Tibial nerve (tissue), 4 donors: ENCODE results near the gene HS2ST1. TPM values are rescaled to one million over a fixed set of nuclear protein-coding genes. Genes with fewer than 3 reads are reported as not detected.

ENCODE experiments used
- DNase-seq, 2 donors: peaks; one replicate each; pipeline ENCODE4 v3.0.0-alpha.2; 2019; ENCODE audit warnings: low spot score in 2 of 2
- H3K27ac ChIP-seq, 4 donors: fragments of 200-600 bp; sonication (generic) in 3 of 4; one replicate each; pipeline ENCODE4 v1.5.1; 2017 to 2019; ENCODE audit warnings: mild to moderate bottlenecking in 1 of 4
- H3K27me3 ChIP-seq, 2 donors: fragments of 200-600 bp; sonication (generic) in 1 of 2; one replicate each; pipeline versions ENCODE4 v1.5.1 to v1.6.0; 2017 to 2019
- H3K36me3 ChIP-seq, 3 donors: fragments of 200-600 bp; sonication (generic); one replicate each; pipeline ENCODE4 v1.5.1; 2018 to 2019
- H3K4me1 ChIP-seq, 4 donors: fragments of 200-600 bp; sonication (generic) in 3 of 4; one replicate each; pipeline ENCODE4 v1.5.1; 2017 to 2019
- H3K4me3 ChIP-seq, 4 donors: fragments of 200-600 bp; sonication (generic) in 3 of 4; one replicate each; pipeline ENCODE4 v1.5.1; 2017 to 2019; ENCODE audit warnings: mild to moderate bottlenecking in 1 of 4, moderate library complexity in 1 of 4
- H3K9me3 ChIP-seq, 4 donors: fragments of 200-600 bp; sonication (generic) in 3 of 4; one replicate each; pipeline ENCODE4 v1.5.1; 2017 to 2019
- EP300 ChIP-seq, 2 donors: sonication (generic); formaldehyde crosslinking; IDR thresholded peaks; one replicate each; pipeline ENCODE4 v1.6.1; 2017; ENCODE audit warnings: antibody characterized with exemption in 2 of 2, mild to moderate bottlenecking in 1 of 2
- POLR2A ChIP-seq, 2 donors: fragments of 450-650 bp; IDR thresholded peaks; one replicate each; pipeline ENCODE4 v1.6.1; 2017; ENCODE audit warnings: antibody characterized with exemption in 2 of 2, mild to moderate bottlenecking in 2 of 2, moderate library complexity in 2 of 2
- WGBS, 2 donors: methylation state at CpG; one replicate each; pipeline ENCODE4 v1.1.5; 2018; 5-methylcytosine and 5-hydroxymethylcytosine counted together
- total RNA-seq, 4 donors: library from RNA; depleted of rRNA; stranded (reverse); fragments of >200 nt; gene quantifications; one replicate each; pipeline ENCODE4 v1.1.0, GENCODE V29; 2016
- TF ChIP-seq, protein P1 (sequence below), 5 experiments: fragments of 200-600 bp in 3 of 5; fragments of 450-650 bp in 2 of 5; sonication (generic) in 3 of 5; IDR thresholded peaks; one replicate each; pipeline ENCODE4 v1.5.1; 2016 to 2019; ENCODE audit warnings: antibody characterized with exemption in 5 of 5, mild to moderate bottlenecking in 3 of 5, moderate library complexity in 2 of 5

The HS2ST1 gene
- total RNA-seq, 4 donors from 2014 or later = 10.3 to 12.9 (median 11.2) TPM

- Histone ChIP-seq H3K36me3 (no peaks in the 10 kb centered on the region), H3K4me1 (peaks cover 0 to 2% (median 0%) of the 10 kb centered on the region in 4 donors), H3K4me3 (no peak overlapping the region), H3K27me3 (no peaks in the 10 kb centered on the region), H3K9me3 (no peaks in the 10 kb centered on the region), H3K27ac (no peak overlapping the region)
- WGBS, 2 donors = 96 to 98% methylated on average over 3 of the region's 3 CpGs
- TF ChIP-seq EP300 (IDR thresholded peaks at IDR 0.05) = no peak
- no peak for TF ChIP-seq POLR2A (IDR thresholded peaks at IDR 0.05)
- TF ChIP-seq, protein P1, sequence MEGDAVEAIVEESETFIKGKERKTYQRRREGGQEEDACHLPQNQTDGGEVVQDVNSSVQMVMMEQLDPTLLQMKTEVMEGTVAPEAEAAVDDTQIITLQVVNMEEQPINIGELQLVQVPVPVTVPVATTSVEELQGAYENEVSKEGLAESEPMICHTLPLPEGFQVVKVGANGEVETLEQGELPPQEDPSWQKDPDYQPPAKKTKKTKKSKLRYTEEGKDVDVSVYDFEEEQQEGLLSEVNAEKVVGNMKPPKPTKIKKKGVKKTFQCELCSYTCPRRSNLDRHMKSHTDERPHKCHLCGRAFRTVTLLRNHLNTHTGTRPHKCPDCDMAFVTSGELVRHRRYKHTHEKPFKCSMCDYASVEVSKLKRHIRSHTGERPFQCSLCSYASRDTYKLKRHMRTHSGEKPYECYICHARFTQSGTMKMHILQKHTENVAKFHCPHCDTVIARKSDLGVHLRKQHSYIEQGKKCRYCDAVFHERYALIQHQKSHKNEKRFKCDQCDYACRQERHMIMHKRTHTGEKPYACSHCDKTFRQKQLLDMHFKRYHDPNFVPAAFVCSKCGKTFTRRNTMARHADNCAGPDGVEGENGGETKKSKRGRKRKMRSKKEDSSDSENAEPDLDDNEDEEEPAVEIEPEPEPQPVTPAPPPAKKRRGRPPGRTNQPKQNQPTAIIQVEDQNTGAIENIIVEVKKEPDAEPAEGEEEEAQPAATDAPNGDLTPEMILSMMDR (IDR thresholded peaks at IDR 0.05) = no peak
- no peak for DNase-seq
Observed at GRCh38 chr1:86933051-86933450, 18.6 kb downstream of the HS2ST1 start.

DNA sequence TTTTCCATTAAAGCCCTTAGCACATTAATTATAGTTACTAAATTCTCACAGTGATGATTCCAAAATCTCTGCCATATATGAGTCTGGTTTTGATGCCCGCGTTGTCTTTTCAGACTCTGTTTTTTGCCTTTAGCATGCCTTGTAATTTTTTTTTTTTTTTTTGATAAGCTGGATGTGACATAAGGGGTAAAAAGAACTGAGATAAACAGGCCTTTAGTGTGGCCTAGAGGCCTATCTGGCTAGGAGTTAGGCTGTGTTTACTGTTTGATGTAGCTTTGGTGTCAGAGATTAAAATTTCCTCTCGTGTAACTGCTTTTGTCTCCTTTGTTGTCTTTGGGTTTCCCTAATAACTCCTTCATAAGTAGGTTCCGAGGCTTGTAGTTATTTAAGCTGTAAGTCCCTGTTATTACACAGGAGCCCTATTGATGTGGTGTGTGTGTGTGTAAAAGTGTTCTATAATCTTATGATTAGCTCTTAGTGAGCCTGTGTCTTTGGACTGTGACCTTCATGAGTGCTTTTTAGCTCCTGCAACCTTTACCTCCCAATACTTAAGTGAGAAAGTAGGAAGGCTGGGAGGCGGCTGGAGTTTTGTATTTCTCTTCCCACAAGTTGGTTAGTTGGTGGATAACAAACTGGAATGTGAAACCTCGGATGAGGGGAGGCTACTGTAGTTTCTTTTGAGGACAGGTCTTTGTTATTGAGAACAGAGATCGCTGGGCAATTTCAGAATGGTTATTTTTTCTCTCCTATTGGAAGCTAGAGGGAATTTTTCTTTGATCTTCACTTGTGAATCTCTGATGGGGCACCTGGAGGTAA, 19.3 kb downstream of the HS2ST1 start:
- peaks cover 0 to 5% (median 0%) of the 10 kb centered on the region in 4 donors for H3K4me1 ChIP-seq
- H3K36me3 ChIP-seq = no peaks in the 10 kb centered on the region
- no peaks in the 10 kb centered on the region for H3K27me3 ChIP-seq
- DNase-seq = no peak
- H3K27ac ChIP-seq = no peak overlapping the region
- no peaks in the 10 kb centered on the region for H3K9me3 ChIP-seq
- 70 to 78% methylated on average over 7 of the region's 7 CpGs for WGBS, 2 donors
- H3K4me3 ChIP-seq = no peak overlapping the region
- TF ChIP-seq, protein P1 (IDR thresholded peaks at IDR 0.05) = no peak
- TF ChIP-seq POLR2A (IDR thresholded peaks at IDR 0.05) (no peak), EP300 (IDR thresholded peaks at IDR 0.05) (no peak)

DNA sequence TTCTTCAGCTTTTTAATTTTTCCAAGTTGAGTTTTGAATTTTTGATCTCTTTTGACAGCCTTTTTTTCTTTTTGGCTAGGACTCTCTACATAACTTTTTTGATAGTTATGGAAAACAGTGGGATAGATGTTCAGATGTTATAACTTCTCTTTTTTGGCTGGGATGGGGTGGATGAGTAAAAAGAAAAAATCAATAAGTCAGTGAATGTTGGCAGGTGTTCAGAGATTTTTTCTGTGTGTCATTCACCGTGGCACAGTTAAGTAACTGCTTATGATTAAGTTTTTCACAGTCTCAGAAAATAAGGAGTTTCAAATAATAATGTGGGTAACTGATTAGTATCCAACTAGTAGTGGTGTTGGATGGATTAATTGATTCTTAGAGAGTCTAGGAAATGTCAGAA, 24.0 kb downstream of the HS2ST1 start:
- TF ChIP-seq POLR2A (IDR thresholded peaks at IDR 0.05) = no peak
- TF ChIP-seq, protein P1 (IDR thresholded peaks at IDR 0.05) = no peak
- TF ChIP-seq EP300 (IDR thresholded peaks at IDR 0.05) = no peak
- Histone ChIP-seq H3K27me3 (no peaks in the 10 kb centered on the region), H3K4me1 (peaks cover 0 to 12% (median 0%) of the 10 kb centered on the region in 4 donors), H3K27ac (no peak overlapping the region), H3K9me3 (no peaks in the 10 kb centered on the region), H3K36me3 (no peaks in the 10 kb centered on the region), H3K4me3 (no peak overlapping the region)
- 34 to 47% methylated on average over 1 of the region's 1 CpG for WGBS, 2 donors
- DNase-seq = no peak

GRCh38 chr1:86938855-86939254, 24.4 kb downstream of the HS2ST1 start:
- no peaks in the 10 kb centered on the region for H3K27me3 ChIP-seq
- H3K4me1 ChIP-seq = peaks cover 0 to 12% (median 0%) of the 10 kb centered on the region in 4 donors
- no peaks in the 10 kb centered on the region for H3K36me3 ChIP-seq
- no peak for DNase-seq
- 97 to 98% methylated on average over 2 of the region's 2 CpGs for WGBS, 2 donors
- TF ChIP-seq, protein P1 (IDR thresholded peaks at IDR 0.05) = no peak
- no peak for TF ChIP-seq EP300 (IDR thresholded peaks at IDR 0.05)
- H3K9me3 ChIP-seq = no peaks in the 10 kb centered on the region
- no peak overlapping the region for H3K4me3 ChIP-seq
- no peak overlapping the region for H3K27ac ChIP-seq

- no peaks in the 10 kb centered on the region for H3K27me3 ChIP-seq
- WGBS, 2 donors = 80 to 81% methylated on average over 3 of the region's 3 CpGs
Observed at GRCh38 chr1:86939406-86939805, 25.0 kb downstream of the HS2ST1 start.

More at GRCh38 chr1:86939406-86939805, 25.0 kb downstream of the HS2ST1 start:
- Histone ChIP-seq H3K4me3 (no peak overlapping the region), H3K27ac (no peak overlapping the region), H3K9me3 (no peaks in the 10 kb centered on the region), H3K36me3 (no peaks in the 10 kb centered on the region), H3K4me1 (peaks cover 0 to 12% (median 0%) of the 10 kb centered on the region in 4 donors)
- TF ChIP-seq POLR2A (IDR thresholded peaks at IDR 0.05) = no peak
- no peak for TF ChIP-seq EP300 (IDR thresholded peaks at IDR 0.05)
- TF ChIP-seq, protein P1 (IDR thresholded peaks at IDR 0.05) = no peak
- DNase-seq = no peak
